ENCODE data around the gene MICAL3. TPM values are rescaled to one million over a fixed set of nuclear protein-coding genes. Genes with fewer than 3 reads are reported as not detected.

MICAL3 gene
- total RNA-seq, 1 donor from 2014 or later: 31.2 TPM

- Histone ChIP-seq H3K27me3 (no peaks in the 10 kb centered on the region), H3K9me3 (no peaks in the 10 kb centered on the region), H3K4me1 (no peaks in the 10 kb centered on the region), H3K36me3 (peaks cover 26% of the 10 kb centered on the region), H3K27ac (no peak overlapping the region), H3K4me3 (no peak overlapping the region)
- TF ChIP-seq, protein P1, sequence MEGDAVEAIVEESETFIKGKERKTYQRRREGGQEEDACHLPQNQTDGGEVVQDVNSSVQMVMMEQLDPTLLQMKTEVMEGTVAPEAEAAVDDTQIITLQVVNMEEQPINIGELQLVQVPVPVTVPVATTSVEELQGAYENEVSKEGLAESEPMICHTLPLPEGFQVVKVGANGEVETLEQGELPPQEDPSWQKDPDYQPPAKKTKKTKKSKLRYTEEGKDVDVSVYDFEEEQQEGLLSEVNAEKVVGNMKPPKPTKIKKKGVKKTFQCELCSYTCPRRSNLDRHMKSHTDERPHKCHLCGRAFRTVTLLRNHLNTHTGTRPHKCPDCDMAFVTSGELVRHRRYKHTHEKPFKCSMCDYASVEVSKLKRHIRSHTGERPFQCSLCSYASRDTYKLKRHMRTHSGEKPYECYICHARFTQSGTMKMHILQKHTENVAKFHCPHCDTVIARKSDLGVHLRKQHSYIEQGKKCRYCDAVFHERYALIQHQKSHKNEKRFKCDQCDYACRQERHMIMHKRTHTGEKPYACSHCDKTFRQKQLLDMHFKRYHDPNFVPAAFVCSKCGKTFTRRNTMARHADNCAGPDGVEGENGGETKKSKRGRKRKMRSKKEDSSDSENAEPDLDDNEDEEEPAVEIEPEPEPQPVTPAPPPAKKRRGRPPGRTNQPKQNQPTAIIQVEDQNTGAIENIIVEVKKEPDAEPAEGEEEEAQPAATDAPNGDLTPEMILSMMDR (IDR thresholded peaks at IDR 0.05): no peak
- DNase-seq (no peak), ATAC-seq (no peak)
- intact Hi-C loops (cut with DNase I): no loop called here
These were observed 164.0 kb downstream of the MICAL3 start for GRCh38 chr22:17860220-17860965.

DNA sequence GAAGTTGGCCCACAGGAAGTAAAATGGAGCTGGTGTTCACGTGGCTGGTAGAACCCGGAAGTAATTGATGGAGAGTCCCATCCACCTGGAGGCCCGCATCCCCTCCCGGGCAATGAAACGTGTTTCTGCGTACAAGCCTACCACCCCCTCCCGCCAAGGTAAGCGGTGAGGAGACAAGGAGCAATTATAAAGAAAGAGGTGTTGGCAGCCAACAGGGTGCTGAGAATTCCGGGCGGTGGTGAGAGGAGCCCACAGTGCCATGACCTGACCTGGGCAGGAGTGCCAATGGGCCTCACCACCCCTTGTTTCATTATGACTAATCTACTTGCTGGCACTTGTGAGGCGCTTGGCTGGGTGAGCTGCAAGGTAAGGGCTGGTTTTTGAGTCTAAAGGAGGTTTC lies 166.3 kb downstream of the MICAL3 start:
- ATAC-seq: no peak
- TF ChIP-seq, protein P1 (IDR thresholded peaks at IDR 0.05): no peak
- Histone ChIP-seq H3K27me3 (no peaks in the 10 kb centered on the region), H3K4me3 (no peak overlapping the region), H3K4me1 (no peaks in the 10 kb centered on the region), H3K36me3 (peaks cover 7% of the 10 kb centered on the region), H3K9me3 (no peaks in the 10 kb centered on the region), H3K27ac (no peak overlapping the region)
- intact Hi-C loops (cut with DNase I): no loop called here
- DNase-seq: no peak

DNA sequence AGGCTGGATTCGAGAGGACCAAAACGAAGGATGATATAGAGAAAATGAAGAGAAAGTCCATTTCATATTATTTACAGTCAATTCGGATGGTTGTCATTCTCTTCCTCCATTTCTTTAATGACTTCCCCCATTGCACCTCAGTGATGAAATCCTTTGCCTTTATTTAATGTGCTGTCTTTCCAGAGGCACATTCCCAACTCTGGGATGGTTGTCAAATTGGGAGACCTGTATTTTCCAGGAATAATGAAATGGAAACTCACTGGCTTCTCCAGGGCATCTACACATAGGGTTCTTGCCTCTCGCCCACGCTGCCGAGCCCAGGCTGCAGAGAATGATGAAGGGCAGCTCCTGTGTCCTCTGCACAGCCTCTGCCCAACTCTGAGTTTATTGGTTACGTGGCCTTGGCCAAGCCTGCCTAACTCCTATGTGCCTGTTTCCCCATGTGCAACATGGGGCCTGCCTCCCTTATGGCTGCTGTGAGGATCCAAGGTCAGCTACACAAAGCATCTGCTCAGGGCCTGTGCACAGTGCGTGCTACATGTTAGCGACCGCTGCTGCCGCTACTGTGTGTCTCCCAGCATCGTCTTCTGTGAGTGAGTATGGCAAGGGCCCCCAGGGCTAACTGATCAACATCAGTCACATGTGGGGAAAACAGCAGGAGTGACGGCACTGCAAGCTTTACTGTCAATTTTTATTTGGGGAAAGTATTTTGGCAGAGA lies 168.6 kb downstream of the MICAL3 start:
- TF ChIP-seq, protein P1 (IDR thresholded peaks at IDR 0.05): no peak
- H3K4me1 ChIP-seq: no peaks in the 10 kb centered on the region
- ATAC-seq (no peak), DNase-seq (no peak)
- H3K27me3 ChIP-seq: no peaks in the 10 kb centered on the region
- H3K9me3 ChIP-seq: no peaks in the 10 kb centered on the region
- H3K27ac ChIP-seq: no peak overlapping the region
- H3K36me3 ChIP-seq: peaks cover 5% of the 10 kb centered on the region
- H3K4me3 ChIP-seq: no peak overlapping the region
- intact Hi-C loops (cut with DNase I): no loop called here

DNA sequence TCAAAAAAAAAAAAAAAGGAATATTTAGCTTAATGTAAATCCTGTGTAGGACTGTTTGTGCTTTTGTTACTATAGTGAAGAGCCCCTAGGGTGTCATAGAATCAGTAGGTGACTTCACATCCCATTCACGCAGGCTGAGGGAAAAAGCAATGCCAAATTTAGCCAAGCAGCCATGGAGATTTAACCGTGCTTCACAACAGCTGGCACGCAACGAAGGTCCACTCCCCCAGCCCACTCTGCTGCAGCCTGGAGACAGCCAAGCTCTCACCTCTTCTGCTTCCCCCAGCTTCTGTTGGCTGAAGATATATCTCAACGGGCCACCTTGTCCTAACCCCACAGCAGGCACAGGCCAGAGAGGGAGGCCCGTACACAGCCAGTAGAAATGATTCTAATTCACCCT lies 171.3 kb downstream of the MICAL3 start:
- Histone ChIP-seq H3K4me1 (no peaks in the 10 kb centered on the region), H3K27ac (no peak overlapping the region), H3K9me3 (no peaks in the 10 kb centered on the region), H3K36me3 (no peaks in the 10 kb centered on the region), H3K4me3 (no peak overlapping the region), H3K27me3 (no peaks in the 10 kb centered on the region)
- ATAC-seq: no peak
- intact Hi-C loops (cut with DNase I): no loop called here
- DNase-seq: no peak
- TF ChIP-seq, protein P1 (IDR thresholded peaks at IDR 0.05): no peak

- no peak overlapping the region for H3K27ac ChIP-seq
- peaks cover 3% of the 10 kb centered on the region for H3K4me1 ChIP-seq
- intact Hi-C loops (cut with DNase I): no loop called here
These were observed 172.6 kb downstream of the MICAL3 start for GRCh38 chr22:17851759-17852158.

More at GRCh38 chr22:17851759-17852158, 172.6 kb downstream of the MICAL3 start:
- no peaks in the 10 kb centered on the region for H3K36me3 ChIP-seq
- H3K27me3 ChIP-seq: no peaks in the 10 kb centered on the region
- no peaks in the 10 kb centered on the region for H3K9me3 ChIP-seq
- ATAC-seq: no peak
- H3K4me3 ChIP-seq: no peak overlapping the region
- DNase-seq: no peak
- TF ChIP-seq, protein P1 (IDR thresholded peaks at IDR 0.05): no peak

Data from upper lobe of right lung (tissue), 1 donor.